GM19324 (cell line): ENCODE results near the gene PANK4.

Experiments
- ATAC-seq: cut with Tn5 transposase; IDR thresholded peaks from one replicate; pipeline ENCODE4 v1.9.1; 2021; ENCODE audit warnings: mild to moderate bottlenecking, moderate library complexity; ENCODE audit not compliant: unreplicated experiment, low FRiP score

Gene PANK4

GRCh38 chr1:2502661-2503553 is 23.5 kb downstream of the PANK4 start:
- no peak for ATAC-seq

GRCh38 chr1:2502210-2502609 is 24.2 kb downstream of the PANK4 start:
- ATAC-seq = no peak

GRCh38 chr1:2501820-2502119 is 24.6 kb downstream of the PANK4 start:
- ATAC-seq = no peak

GRCh38 chr1:2501041-2501819 is 25.2 kb downstream of the PANK4 start:
- ATAC-seq = no peak

- ATAC-seq = no peak
These were observed 26.3 kb downstream of the PANK4 start for GRCh38 chr1:2499986-2500596.

- ATAC-seq = no peak
These were observed 27.1 kb downstream of the PANK4 start for GRCh38 chr1:2499260-2499659.

GRCh38 chr1:2498648-2499047 is 27.7 kb downstream of the PANK4 start:
- no peak for ATAC-seq

GRCh38 chr1:2497891-2498290 is 28.5 kb downstream of the PANK4 start:
- ATAC-seq = no peak

GRCh38 chr1:2496746-2497145 is 29.6 kb downstream of the PANK4 start:
- no peak for ATAC-seq

- ATAC-seq = no peak
These were observed 30.2 kb downstream of the PANK4 start for GRCh38 chr1:2496087-2496622.

GRCh38 chr1:2495546-2495945 is 30.9 kb downstream of the PANK4 start:
- ATAC-seq = no peak

GRCh38 chr1:2495026-2495425 is 31.4 kb downstream of the PANK4 start:
- ATAC-seq = no peak

GRCh38 chr1:2494323-2494693 is 32.1 kb downstream of the PANK4 start:
- no peak for ATAC-seq

- ATAC-seq = no peak
These were observed 32.6 kb downstream of the PANK4 start for GRCh38 chr1:2493691-2494322.

- no peak for ATAC-seq
These were observed 33.2 kb downstream of the PANK4 start for GRCh38 chr1:2493218-2493617.

- no peak for ATAC-seq
These were observed 34.3 kb downstream of the PANK4 start for GRCh38 chr1:2492091-2492490.

- ATAC-seq = no peak
These were observed 36.8 kb downstream of the PANK4 start for GRCh38 chr1:2489615-2490014.

- no peak for ATAC-seq
These were observed 37.7 kb downstream of the PANK4 start for GRCh38 chr1:2488688-2489087.

- ATAC-seq = no peak
These were observed 39.8 kb downstream of the PANK4 start for GRCh38 chr1:2486558-2486957.

GRCh38 chr1:2486041-2486440 is 40.4 kb downstream of the PANK4 start:
- ATAC-seq = no peak

GRCh38 chr1:2483970-2484369 is 42.4 kb downstream of the PANK4 start:
- ATAC-seq = no peak
